Endodermal cell (in vitro differentiated cells): Measurements from ENCODE around the gene KITLG. TPM values are rescaled to one million over a fixed set of nuclear protein-coding genes. Genes with fewer than 3 reads are reported as not detected.

Experiments
- DNase-seq: peaks from one replicate; pipeline ENCODE4 v3.0.0-alpha.2; 2017
- H3K27ac ChIP-seq: 2 replicates; pipeline ENCODE4 v1.5.1; 2013; ENCODE audit warnings: mild to moderate bottlenecking, low read depth, low read length, moderate library complexity
- H3K27me3 ChIP-seq: 2 replicates; pipeline ENCODE4 v1.6.1; 2013; ENCODE audit warnings: mild to moderate bottlenecking, low read length, moderate library complexity; ENCODE audit not compliant: insufficient read depth, control insufficient read depth, poor library complexity, severe bottlenecking
- H3K36me3 ChIP-seq: 2 replicates; pipeline ENCODE4 v1.7.0; 2013; ENCODE audit warnings: mild to moderate bottlenecking, low read length, moderate library complexity; ENCODE audit not compliant: control insufficient read depth, insufficient read depth
- H3K4me1 ChIP-seq: one replicate; pipeline ENCODE4 v1.7.0; 2013; ENCODE audit warnings: low read length; ENCODE audit not compliant: control insufficient read depth, insufficient read depth
- H3K4me3 ChIP-seq: 2 replicates; pipeline ENCODE4 v1.5.1; 2013; ENCODE audit warnings: mild to moderate bottlenecking, low read length, moderate library complexity
- H3K9ac ChIP-seq: 2 replicates; pipeline ENCODE4 v1.6.1; 2013; ENCODE audit warnings: mild to moderate bottlenecking, low read length, moderate library complexity; ENCODE audit not compliant: poor library complexity, severe bottlenecking; ENCODE audit errors: extremely low read depth
- H3K9me3 ChIP-seq: 2 replicates; pipeline ENCODE4 v1.6.1; 2013; ENCODE audit warnings: mild to moderate bottlenecking, low read length, moderate library complexity; ENCODE audit not compliant: control insufficient read depth
- H3K27ac Mint-ChIP-seq: 2 replicates; pipeline ENCODE4 v1.8.0; 2020; ENCODE audit warnings: mixed read lengths
- H3K27me3 Mint-ChIP-seq: 2 replicates; pipeline ENCODE4 v1.8.0; 2021; ENCODE audit warnings: mild to moderate bottlenecking, mixed read lengths; ENCODE audit not compliant: insufficient read depth
- H3K36me3 Mint-ChIP-seq: 2 replicates; pipeline ENCODE4 v1.8.0; 2020; ENCODE audit warnings: low read depth, mixed read lengths
- H3K4me1 Mint-ChIP-seq: 2 replicates; pipeline ENCODE4 v1.8.0; 2020; ENCODE audit warnings: mixed read lengths
- H3K4me3 Mint-ChIP-seq: 2 replicates; pipeline ENCODE4 v1.8.0; 2020; ENCODE audit warnings: mild to moderate bottlenecking, moderate library complexity, mixed read lengths
- H3K9me3 Mint-ChIP-seq: 2 replicates; pipeline ENCODE4 v1.8.0; 2020; ENCODE audit warnings: mild to moderate bottlenecking, mixed read lengths
- CTCF ChIP-seq: fragments of 200-600 bp; sonication (generic); conservative IDR thresholded peaks from 2 replicates; pipeline ENCODE4 v1.5.0; 2021; ENCODE audit warnings: antibody characterized with exemption, mild to moderate bottlenecking
- WGBS, 2 experiments: methylation state at CpG; one replicate each; pipeline versions ENCODE4 v1.1.5 to v1.1.7; 2013; ENCODE audit warnings: missing lambda C conversion rate in 2 of 2, mixed read lengths in 1 of 2; ENCODE audit not compliant: insufficient coverage in 1 of 2, insufficient read length in 1 of 2; 5-methylcytosine and 5-hydroxymethylcytosine counted together
- total RNA-seq, 2 donors: library from RNA; stranded (reverse); fragmentation: NEBNext Ultra II Directional in 1 of 2; extraction: Animal tissue kit (Norgen Biotek cat#: 25700) in 1 of 2; gene quantifications; 2 replicates in 1 of 2; 3 replicates in 1 of 2; pipeline ENCODE4 v1.2.1, GENCODE V29; 2021

KITLG gene
- total RNA-seq, 2 donors from 2014 or later = 7.0 to 14.3 TPM

- Histone ChIP-seq H3K27ac (no peak overlapping the region), H3K4me3 (no peak overlapping the region), H3K36me3 (no peaks in the 10 kb centered on the region), H3K4me1 (no peaks in the 10 kb centered on the region), H3K9ac (no peak overlapping the region), H3K27me3 (peaks cover 32% of the 10 kb centered on the region), H3K9me3 (no peaks in the 10 kb centered on the region)
- Mint-ChIP-seq H3K4me3 (no peak overlapping the region), H3K4me1 (no peaks in the 10 kb centered on the region), H3K27ac (no peak overlapping the region), H3K9me3 (no peaks in the 10 kb centered on the region), H3K27me3 (no peaks in the 10 kb centered on the region), H3K36me3 (no peaks in the 10 kb centered on the region)
- DNase-seq = no peak
- no peak for TF ChIP-seq CTCF
- whole genome bisulfite sequencing, 2 experiments = 89% methylated on average over 1 of the region's 1 CpG; no CpG with 5 or more reads in 1 of the 2 experiments
Measured at GRCh38 chr12:88458327-88458726, 121.9 kb downstream of the KITLG start.

DNA sequence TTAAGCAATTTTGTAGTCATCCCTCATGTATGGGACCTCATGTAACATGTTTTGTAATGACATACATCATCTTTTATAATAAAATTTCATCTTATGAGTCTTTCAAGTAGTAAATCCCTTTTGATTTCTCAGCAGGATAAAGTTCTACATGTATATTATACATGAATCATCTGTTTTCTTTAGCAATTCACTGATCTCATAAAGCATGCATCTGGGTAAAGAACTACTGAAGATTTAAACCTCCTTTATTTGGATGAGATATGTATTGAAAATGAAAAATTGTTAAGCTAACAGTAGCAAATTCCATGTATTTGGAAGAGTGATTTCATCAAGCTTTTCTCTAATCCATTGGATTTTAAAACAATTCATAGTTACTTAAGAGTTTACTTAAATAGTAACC, 126.9 kb downstream of the KITLG start:
- Histone ChIP-seq H3K36me3 (no peaks in the 10 kb centered on the region), H3K27me3 (peaks cover 25% of the 10 kb centered on the region), H3K9ac (no peak overlapping the region), H3K9me3 (no peaks in the 10 kb centered on the region), H3K27ac (no peak overlapping the region), H3K4me1 (no peaks in the 10 kb centered on the region), H3K4me3 (no peak overlapping the region)
- Mint-ChIP-seq H3K4me1 (peaks cover 6% of the 10 kb centered on the region), H3K27ac (no peak overlapping the region), H3K4me3 (no peak overlapping the region), H3K27me3 (no peaks in the 10 kb centered on the region), H3K9me3 (no peaks in the 10 kb centered on the region), H3K36me3 (no peaks in the 10 kb centered on the region)
- TF ChIP-seq CTCF = no peak
- no peak for DNase-seq

- Mint-ChIP-seq H3K4me3 (no peak overlapping the region), H3K27ac (no peak overlapping the region)
- TF ChIP-seq CTCF = no peak
Measured at GRCh38 chr12:88451205-88451604, 129.1 kb downstream of the KITLG start.

More at GRCh38 chr12:88451205-88451604, 129.1 kb downstream of the KITLG start:
- H3K27ac ChIP-seq = no peak overlapping the region
- H3K27me3 ChIP-seq = peaks cover 22% of the 10 kb centered on the region
- 88 to 100% methylated on average over 1 to 3 of the region's 3 CpGs for WGBS, 2 experiments
- H3K27me3 Mint-ChIP-seq = no peaks in the 10 kb centered on the region
- H3K36me3 Mint-ChIP-seq = no peaks in the 10 kb centered on the region
- H3K9me3 Mint-ChIP-seq = no peaks in the 10 kb centered on the region
- H3K4me1 Mint-ChIP-seq = peaks cover 7% of the 10 kb centered on the region
- no peak overlapping the region for H3K4me3 ChIP-seq
- DNase-seq = no peak
- H3K9ac ChIP-seq = no peak overlapping the region
- no peaks in the 10 kb centered on the region for H3K4me1 ChIP-seq
- no peaks in the 10 kb centered on the region for H3K9me3 ChIP-seq
- H3K36me3 ChIP-seq = no peaks in the 10 kb centered on the region
